Testis (tissue), 2 donors: ENCODE data around the gene RPTOR.

ENCODE experiments used
- CTCF ChIP-seq, 3 experiments: fragments of 450-650 bp in 2 of 3; fragments of 200-600 bp in 1 of 3; sonication (generic) in 1 of 3; IDR thresholded peaks; one replicate each; pipeline ENCODE4 v1.5.1; 2016 to 2019; ENCODE audit warnings: antibody characterized with exemption in 3 of 3, mild to moderate bottlenecking in 2 of 3, moderate library complexity in 1 of 3
- POLR2A ChIP-seq: fragments of 450-650 bp; IDR thresholded peaks from one replicate; pipeline ENCODE4 v1.6.1; 2017; ENCODE audit warnings: antibody characterized with exemption, mild to moderate bottlenecking, moderate library complexity

- TF ChIP-seq POLR2A, result no peak
- TF ChIP-seq CTCF (IDR thresholded peaks at IDR 0.05), result no peak
Observed at GRCh38 chr17:81008140-81008539, 463.5 kb downstream of the RPTOR start.
